Hematopoietic multipotent progenitor cell treated with erythropoietin and hydrocortisone succinate and interleukin-3 and kit ligand, for 6 days (in vitro differentiated cells): ENCODE results near the gene DSG4.

ENCODE experiments used
- DNase-seq: peaks from one replicate; pipeline ENCODE4 v3.0.0-alpha.2; 2015

The DSG4 gene

GRCh38 chr18:31450409-31450808 is 73.8 kb downstream of the DSG4 start:
- DNase-seq, result no peak

- no peak for DNase-seq
Measured at GRCh38 chr18:31451625-31452024, 75.0 kb downstream of the DSG4 start.

- DNase-seq, result no peak
Measured at GRCh38 chr18:31454066-31454708, 77.6 kb downstream of the DSG4 start.
